Endodermal cell (in vitro differentiated cells): ENCODE data around the gene EEIG1. TPM values are rescaled to one million over a fixed set of nuclear protein-coding genes. Genes with fewer than 3 reads are reported as not detected.

ENCODE experiments used
- DNase-seq: peaks from one replicate; pipeline ENCODE4 v3.0.0-alpha.2; 2017
- H3K27ac ChIP-seq: 2 replicates; pipeline ENCODE4 v1.5.1; 2013; ENCODE audit warnings: mild to moderate bottlenecking, low read depth, low read length, moderate library complexity
- H3K27me3 ChIP-seq: 2 replicates; pipeline ENCODE4 v1.6.1; 2013; ENCODE audit warnings: mild to moderate bottlenecking, low read length, moderate library complexity; ENCODE audit not compliant: insufficient read depth, control insufficient read depth, poor library complexity, severe bottlenecking
- H3K36me3 ChIP-seq: 2 replicates; pipeline ENCODE4 v1.7.0; 2013; ENCODE audit warnings: mild to moderate bottlenecking, low read length, moderate library complexity; ENCODE audit not compliant: control insufficient read depth, insufficient read depth
- H3K4me1 ChIP-seq: one replicate; pipeline ENCODE4 v1.7.0; 2013; ENCODE audit warnings: low read length; ENCODE audit not compliant: control insufficient read depth, insufficient read depth
- H3K4me3 ChIP-seq: 2 replicates; pipeline ENCODE4 v1.5.1; 2013; ENCODE audit warnings: mild to moderate bottlenecking, low read length, moderate library complexity
- H3K9ac ChIP-seq: 2 replicates; pipeline ENCODE4 v1.6.1; 2013; ENCODE audit warnings: mild to moderate bottlenecking, low read length, moderate library complexity; ENCODE audit not compliant: poor library complexity, severe bottlenecking; ENCODE audit errors: extremely low read depth
- H3K9me3 ChIP-seq: 2 replicates; pipeline ENCODE4 v1.6.1; 2013; ENCODE audit warnings: mild to moderate bottlenecking, low read length, moderate library complexity; ENCODE audit not compliant: control insufficient read depth
- H3K27ac Mint-ChIP-seq: 2 replicates; pipeline ENCODE4 v1.8.0; 2020; ENCODE audit warnings: mixed read lengths
- H3K27me3 Mint-ChIP-seq: 2 replicates; pipeline ENCODE4 v1.8.0; 2021; ENCODE audit warnings: mild to moderate bottlenecking, mixed read lengths; ENCODE audit not compliant: insufficient read depth
- H3K36me3 Mint-ChIP-seq: 2 replicates; pipeline ENCODE4 v1.8.0; 2020; ENCODE audit warnings: low read depth, mixed read lengths
- H3K4me1 Mint-ChIP-seq: 2 replicates; pipeline ENCODE4 v1.8.0; 2020; ENCODE audit warnings: mixed read lengths
- H3K4me3 Mint-ChIP-seq: 2 replicates; pipeline ENCODE4 v1.8.0; 2020; ENCODE audit warnings: mild to moderate bottlenecking, moderate library complexity, mixed read lengths
- H3K9me3 Mint-ChIP-seq: 2 replicates; pipeline ENCODE4 v1.8.0; 2020; ENCODE audit warnings: mild to moderate bottlenecking, mixed read lengths
- whole genome bisulfite sequencing, 2 experiments: methylation state at CpG; one replicate each; pipeline versions ENCODE4 v1.1.5 to v1.1.7; 2013; ENCODE audit warnings: missing lambda C conversion rate in 2 of 2, mixed read lengths in 1 of 2; ENCODE audit not compliant: insufficient coverage in 1 of 2, insufficient read length in 1 of 2; 5-methylcytosine and 5-hydroxymethylcytosine counted together
- total RNA-seq, 2 donors: library from RNA; stranded (reverse); fragmentation: NEBNext Ultra II Directional in 1 of 2; extraction: Animal tissue kit (Norgen Biotek cat#: 25700) in 1 of 2; gene quantifications; 2 replicates in 1 of 2; 3 replicates in 1 of 2; pipeline ENCODE4 v1.2.1, GENCODE V29; 2021
- TF ChIP-seq, protein P1 (sequence below): fragments of 200-600 bp; sonication (generic); conservative IDR thresholded peaks from 2 replicates; pipeline ENCODE4 v1.5.0; 2021; ENCODE audit warnings: antibody characterized with exemption, mild to moderate bottlenecking

The EEIG1 gene
- total RNA-seq, 2 donors from 2014 or later = 56.7 to 60.8 TPM

GRCh38 chr9:128005923-128006322 lies 25.1 kb upstream of the EEIG1 start:
- Mint-ChIP-seq H3K27me3 (peaks cover 2% of the 10 kb centered on the region), H3K4me1 (peaks cover 5% of the 10 kb centered on the region), H3K4me3 (no peak overlapping the region), H3K27ac (no peak overlapping the region), H3K9me3 (peaks cover 16% of the 10 kb centered on the region), H3K36me3 (peaks cover 4% of the 10 kb centered on the region)
- Histone ChIP-seq H3K9ac (no peak overlapping the region), H3K9me3 (peaks cover 14% of the 10 kb centered on the region), H3K4me3 (no peak overlapping the region), H3K4me1 (no peaks in the 10 kb centered on the region), H3K27me3 (no peaks in the 10 kb centered on the region), H3K36me3 (no peaks in the 10 kb centered on the region), H3K27ac (no peak overlapping the region)
- TF ChIP-seq, protein P1, sequence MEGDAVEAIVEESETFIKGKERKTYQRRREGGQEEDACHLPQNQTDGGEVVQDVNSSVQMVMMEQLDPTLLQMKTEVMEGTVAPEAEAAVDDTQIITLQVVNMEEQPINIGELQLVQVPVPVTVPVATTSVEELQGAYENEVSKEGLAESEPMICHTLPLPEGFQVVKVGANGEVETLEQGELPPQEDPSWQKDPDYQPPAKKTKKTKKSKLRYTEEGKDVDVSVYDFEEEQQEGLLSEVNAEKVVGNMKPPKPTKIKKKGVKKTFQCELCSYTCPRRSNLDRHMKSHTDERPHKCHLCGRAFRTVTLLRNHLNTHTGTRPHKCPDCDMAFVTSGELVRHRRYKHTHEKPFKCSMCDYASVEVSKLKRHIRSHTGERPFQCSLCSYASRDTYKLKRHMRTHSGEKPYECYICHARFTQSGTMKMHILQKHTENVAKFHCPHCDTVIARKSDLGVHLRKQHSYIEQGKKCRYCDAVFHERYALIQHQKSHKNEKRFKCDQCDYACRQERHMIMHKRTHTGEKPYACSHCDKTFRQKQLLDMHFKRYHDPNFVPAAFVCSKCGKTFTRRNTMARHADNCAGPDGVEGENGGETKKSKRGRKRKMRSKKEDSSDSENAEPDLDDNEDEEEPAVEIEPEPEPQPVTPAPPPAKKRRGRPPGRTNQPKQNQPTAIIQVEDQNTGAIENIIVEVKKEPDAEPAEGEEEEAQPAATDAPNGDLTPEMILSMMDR = no peak
- 87 to 93% methylated on average over 6 to 12 of the region's 12 CpGs for WGBS, 2 experiments
- no peak for DNase-seq

GRCh38 chr9:128003966-128004604 lies 23.3 kb upstream of the EEIG1 start:
- Histone ChIP-seq H3K27ac (no peak overlapping the region), H3K36me3 (no peaks in the 10 kb centered on the region), H3K4me3 (no peak overlapping the region), H3K9ac (no peak overlapping the region), H3K4me1 (no peaks in the 10 kb centered on the region), H3K9me3 (peaks cover 13% of the 10 kb centered on the region), H3K27me3 (no peaks in the 10 kb centered on the region)
- 93 to 95% methylated on average over 8 to 11 of the region's 11 CpGs for WGBS, 2 experiments
- no peak overlapping the region for H3K4me3 Mint-ChIP-seq
- no peak overlapping the region for H3K27ac Mint-ChIP-seq
- H3K27me3 Mint-ChIP-seq = peaks cover 2% of the 10 kb centered on the region
- TF ChIP-seq, protein P1 = no peak
- peaks cover 5% of the 10 kb centered on the region for H3K4me1 Mint-ChIP-seq
- no peak for DNase-seq
- peaks cover 4% of the 10 kb centered on the region for H3K36me3 Mint-ChIP-seq
- H3K9me3 Mint-ChIP-seq = peaks cover 19% of the 10 kb centered on the region

DNA sequence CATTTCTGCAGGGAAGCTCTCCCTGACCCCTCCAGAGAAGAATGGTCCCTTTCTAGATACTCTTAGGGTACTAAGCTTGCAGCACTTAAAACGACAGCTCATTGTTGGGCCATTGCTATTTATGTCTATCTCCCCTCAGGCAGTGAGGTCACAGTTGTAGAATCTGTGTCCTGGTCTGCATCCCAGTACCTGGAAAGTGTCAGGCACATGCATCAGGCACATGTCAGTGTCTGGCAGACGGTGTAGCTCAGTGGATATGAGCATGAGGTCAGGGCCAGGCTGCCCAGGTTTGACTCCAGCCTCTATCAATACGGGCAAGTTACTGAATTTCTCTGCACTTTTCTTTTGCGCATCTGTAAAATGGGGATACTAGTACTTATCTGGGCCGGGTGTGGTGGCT lies 22.2 kb upstream of the EEIG1 start:
- no peak overlapping the region for H3K4me3 ChIP-seq
- no peak overlapping the region for H3K9ac ChIP-seq
- no peaks in the 10 kb centered on the region for H3K36me3 ChIP-seq
- H3K27me3 ChIP-seq = no peaks in the 10 kb centered on the region
- no peaks in the 10 kb centered on the region for H3K4me1 ChIP-seq
- no peak overlapping the region for H3K27ac ChIP-seq
- no peak for DNase-seq
- H3K9me3 ChIP-seq = peaks cover 2% of the 10 kb centered on the region
- H3K4me3 Mint-ChIP-seq = no peak overlapping the region
- WGBS, 2 experiments = 93% methylated on average over 3 to 5 of the region's 5 CpGs
- no peak overlapping the region for H3K27ac Mint-ChIP-seq
- H3K9me3 Mint-ChIP-seq = peaks cover 13% of the 10 kb centered on the region
- peaks cover 5% of the 10 kb centered on the region for H3K4me1 Mint-ChIP-seq
- TF ChIP-seq, protein P1 = no peak
- no peaks in the 10 kb centered on the region for H3K27me3 Mint-ChIP-seq
- peaks cover under 1% of the 10 kb centered on the region for H3K36me3 Mint-ChIP-seq
